ENCODE measurements around the gene CHCHD6. TPM values are rescaled to one million over a fixed set of nuclear protein-coding genes. Genes with fewer than 3 reads are reported as not detected.
A peak's percentile ranks its signal among the peaks of the same experiment; 100 is the strongest.

The CHCHD6 gene
- total and polyA plus RNA-seq, 5 donors from 2014 or later, result 5.6 to 10.5 (median 8.1) TPM

DNA sequence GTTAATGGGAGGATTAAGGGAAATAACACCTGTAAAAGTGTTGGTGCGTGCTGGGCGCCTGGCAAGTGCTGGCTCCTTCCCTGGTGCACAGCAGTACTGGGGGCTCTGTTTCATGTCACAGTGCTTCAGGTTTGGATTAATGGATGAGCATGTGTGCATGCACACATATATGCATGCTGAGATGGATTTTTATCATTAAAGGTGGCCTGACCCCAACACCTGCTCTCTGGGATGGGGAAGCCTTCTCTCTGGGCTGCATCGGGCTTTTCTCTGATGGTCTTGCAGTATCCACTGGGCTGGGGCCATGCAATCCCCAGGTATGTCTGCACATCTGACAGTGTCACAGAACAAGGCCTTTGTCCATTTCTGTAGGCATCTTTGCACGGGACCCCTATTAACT is 151.3 kb downstream of the CHCHD6 start:
- Histone ChIP-seq H3K36me3 (ENCODE audit: control insufficient read depth, insufficient read depth, low read length) (no peaks in the 10 kb centered on the region), H3K4me3 (ENCODE audit: low read depth, low read length) (no peak overlapping the region), H3K4me1 (ENCODE audit: control insufficient read depth, insufficient read depth, low read length, poor library complexity, severe bottlenecking) (no peaks in the 10 kb centered on the region), H3K27ac (ENCODE audit: insufficient read depth, low read length, poor library complexity, severe bottlenecking) (no peak overlapping the region), H3K9me3 (ENCODE audit: control insufficient read depth in 2 of 2, low read length in 2 of 2) (no peaks in the 10 kb centered on the region), H3K27me3 (ENCODE audit: control insufficient read depth, insufficient read depth, low read length) (no peaks in the 10 kb centered on the region)
- Mint-ChIP-seq H3K4me3 (no peak overlapping the region), H3K4me1 (peaks cover 0 to 2% (median 0%) of the 10 kb centered on the region in 4 donors), H3K27me3 (no peaks in the 10 kb centered on the region), H3K36me3 (peaks cover 31% of the 10 kb centered on the region), H3K9me3 (peaks cover 0 to 4% (median 0%) of the 10 kb centered on the region in 7 donors), H3K27ac (peak overlapping the region in 1 of 3 donors; percentile 61)
- no peak for DNase-seq
- no peak for ATAC-seq (ENCODE audit: low read depth in 2 of 2)

DNA sequence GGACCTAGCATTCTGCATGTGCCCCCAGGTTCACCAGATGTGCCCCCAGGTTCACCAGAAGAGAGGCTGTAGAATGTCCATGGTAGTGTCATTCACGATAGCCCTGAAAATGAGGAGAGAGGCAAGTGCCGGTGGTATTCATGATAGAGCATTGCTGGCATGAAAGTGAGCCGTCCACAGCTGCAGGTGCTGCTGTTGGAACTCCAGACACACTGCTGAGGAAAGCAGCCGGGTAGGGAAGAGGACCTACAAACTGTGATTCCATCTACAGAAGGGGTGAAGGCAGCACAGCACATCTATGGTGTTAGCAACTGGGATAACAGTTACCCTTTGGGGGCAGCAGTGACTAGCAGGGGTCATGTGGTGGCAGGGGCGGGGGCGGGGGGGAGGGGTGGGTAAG is 153.9 kb downstream of the CHCHD6 start:
- H3K4me1 Mint-ChIP-seq, result peaks cover 0 to 2% (median 0%) of the 10 kb centered on the region in 4 donors
- peaks cover 27% of the 10 kb centered on the region for H3K36me3 Mint-ChIP-seq

DNA sequence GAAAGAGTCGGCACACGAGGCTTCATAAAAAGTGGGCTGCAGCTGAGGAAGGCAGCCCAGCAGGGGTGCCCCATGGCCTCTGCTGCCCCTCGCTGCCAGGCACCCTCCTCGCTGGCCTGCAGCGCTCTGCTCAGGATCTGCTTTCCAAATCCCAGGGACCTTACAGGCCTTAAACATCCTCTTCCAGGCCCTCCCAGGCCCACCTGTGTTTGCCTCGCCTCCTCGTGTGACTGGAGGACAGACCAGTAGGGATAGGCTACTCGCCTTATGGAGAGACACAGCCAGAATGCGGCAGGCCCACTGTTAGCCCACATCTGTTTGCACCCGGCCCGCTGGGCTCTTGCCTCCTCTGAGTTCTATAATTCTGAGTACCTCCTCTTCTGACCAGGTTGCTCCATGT is 154.4 kb downstream of the CHCHD6 start:
- Histone ChIP-seq H3K4me3 (ENCODE audit: low read depth, low read length) (no peak overlapping the region), H3K9me3 (ENCODE audit: control insufficient read depth in 2 of 2, low read length in 2 of 2) (no peaks in the 10 kb centered on the region), H3K36me3 (ENCODE audit: control insufficient read depth, insufficient read depth, low read length) (no peaks in the 10 kb centered on the region), H3K4me1 (ENCODE audit: control insufficient read depth, insufficient read depth, low read length, poor library complexity, severe bottlenecking) (no peaks in the 10 kb centered on the region), H3K27me3 (ENCODE audit: control insufficient read depth, insufficient read depth, low read length) (no peaks in the 10 kb centered on the region), H3K27ac (ENCODE audit: insufficient read depth, low read length, poor library complexity, severe bottlenecking) (no peak overlapping the region)
- H3K27me3 Mint-ChIP-seq, result no peaks in the 10 kb centered on the region
- peaks cover 0 to 2% (median 0%) of the 10 kb centered on the region in 4 donors for H3K4me1 Mint-ChIP-seq
- H3K9me3 Mint-ChIP-seq, result peaks cover 0 to 5% (median 0%) of the 10 kb centered on the region in 7 donors
- DNase-seq (no peak), ATAC-seq (ENCODE audit: low read depth in 2 of 2) (no peak)
- H3K4me3 Mint-ChIP-seq, result no peak overlapping the region
- H3K36me3 Mint-ChIP-seq, result peaks cover 27% of the 10 kb centered on the region
- H3K27ac Mint-ChIP-seq, result peak overlapping the region in 1 of 3 donors; percentile 25

More for the DNA sequence above, 153.9 kb downstream of the CHCHD6 start:
- H3K27me3 Mint-ChIP-seq, result no peaks in the 10 kb centered on the region
- no peak overlapping the region for H3K4me3 Mint-ChIP-seq
- H3K4me3 ChIP-seq (ENCODE audit: low read depth, low read length), result no peak overlapping the region
- H3K9me3 ChIP-seq (ENCODE audit: control insufficient read depth in 2 of 2, low read length in 2 of 2), result no peaks in the 10 kb centered on the region
- no peak overlapping the region for H3K27ac ChIP-seq (ENCODE audit: insufficient read depth, low read length, poor library complexity, severe bottlenecking)
- H3K4me1 ChIP-seq (ENCODE audit: control insufficient read depth, insufficient read depth, low read length, poor library complexity, severe bottlenecking), result no peaks in the 10 kb centered on the region
- peaks cover 0 to 4% (median 0%) of the 10 kb centered on the region in 7 donors for H3K9me3 Mint-ChIP-seq
- H3K27me3 ChIP-seq (ENCODE audit: control insufficient read depth, insufficient read depth, low read length), result no peaks in the 10 kb centered on the region
- ATAC-seq (ENCODE audit: low read depth in 2 of 2), result no peak
- H3K36me3 ChIP-seq (ENCODE audit: control insufficient read depth, insufficient read depth, low read length), result no peaks in the 10 kb centered on the region
- no peak for DNase-seq
- H3K27ac Mint-ChIP-seq, result no peak overlapping the region

DNA sequence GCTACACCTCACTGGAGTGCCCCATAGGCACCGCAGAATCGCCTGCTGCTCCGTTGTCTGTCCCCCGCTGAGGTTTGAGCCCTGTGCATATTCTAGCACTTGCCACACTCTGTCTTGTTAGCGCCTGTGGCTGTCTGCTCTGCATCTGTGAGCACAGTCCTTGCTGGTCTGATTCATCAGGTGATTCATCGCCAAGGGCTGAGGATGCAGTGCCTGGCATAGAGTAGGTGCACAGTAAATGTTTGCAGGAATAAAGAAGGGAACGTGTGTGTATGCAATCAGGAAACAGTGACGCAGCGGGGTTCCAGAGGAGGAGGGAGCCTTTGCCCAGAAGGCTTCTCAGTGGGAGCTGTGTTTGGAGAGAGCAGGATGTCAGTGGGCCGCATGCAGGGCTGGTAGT is 154.8 kb downstream of the CHCHD6 start:
- no peak for DNase-seq
- Mint-ChIP-seq H3K36me3 (peaks cover 27% of the 10 kb centered on the region), H3K27me3 (no peaks in the 10 kb centered on the region), H3K27ac (peak overlapping the region in 2 of 3 donors; percentile 25 to 87), H3K4me3 (no peak overlapping the region), H3K9me3 (peaks cover 0 to 6% (median 0%) of the 10 kb centered on the region in 7 donors), H3K4me1 (peaks cover 0 to 2% (median 0%) of the 10 kb centered on the region in 4 donors)
- ATAC-seq (ENCODE audit: low read depth in 2 of 2), result no peak
- H3K36me3 ChIP-seq (ENCODE audit: control insufficient read depth, insufficient read depth, low read length), result no peaks in the 10 kb centered on the region
- no peaks in the 10 kb centered on the region for H3K27me3 ChIP-seq (ENCODE audit: control insufficient read depth, insufficient read depth, low read length)
- no peak overlapping the region for H3K4me3 ChIP-seq (ENCODE audit: low read depth, low read length)
- no peaks in the 10 kb centered on the region for H3K4me1 ChIP-seq (ENCODE audit: control insufficient read depth, insufficient read depth, low read length, poor library complexity, severe bottlenecking)
- H3K9me3 ChIP-seq (ENCODE audit: control insufficient read depth in 2 of 2, low read length in 2 of 2), result no peaks in the 10 kb centered on the region
- no peak overlapping the region for H3K27ac ChIP-seq (ENCODE audit: insufficient read depth, low read length, poor library complexity, severe bottlenecking)

DNA sequence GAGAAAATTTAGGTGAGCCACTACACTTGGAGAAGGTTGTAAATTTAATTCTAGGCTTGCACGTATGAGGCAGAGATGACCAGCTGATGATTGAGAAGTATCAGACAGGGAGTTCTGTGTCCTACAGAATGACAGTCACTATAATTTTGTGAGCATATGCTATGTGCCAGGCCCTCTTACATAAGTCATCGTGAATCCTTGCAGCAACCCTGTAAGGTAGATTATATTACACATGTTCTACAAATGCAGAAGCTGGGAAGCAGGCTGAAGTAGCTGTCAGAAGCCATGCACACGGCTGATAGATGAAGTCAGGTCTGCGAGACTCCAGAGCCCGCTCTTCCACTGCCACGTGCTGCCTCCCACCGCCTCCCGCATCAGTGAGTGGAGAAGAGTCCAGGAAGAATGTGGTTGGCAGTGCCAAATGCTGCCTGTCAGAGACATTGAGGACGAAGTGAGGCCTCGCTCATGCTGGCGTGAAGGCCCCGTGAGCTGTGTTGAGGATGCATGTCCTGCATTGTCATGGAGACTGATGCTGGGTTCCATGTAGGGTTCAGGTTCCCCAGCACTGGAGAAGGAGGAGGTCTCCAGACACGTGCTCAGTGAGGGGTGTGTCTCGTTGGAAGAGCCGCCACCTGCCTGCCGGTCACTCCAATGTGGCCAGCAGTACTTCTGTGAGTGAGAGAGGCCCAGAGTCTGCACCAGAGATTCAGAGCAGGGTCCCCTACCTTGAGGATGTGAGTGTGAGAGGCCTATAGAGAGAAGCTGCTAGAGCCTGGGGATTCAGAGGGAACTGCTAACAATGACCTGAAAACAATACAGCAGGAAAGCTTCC is 155.6 kb downstream of the CHCHD6 start:
- H3K4me3 ChIP-seq (ENCODE audit: low read depth, low read length), result no peak overlapping the region
- Mint-ChIP-seq H3K4me1 (peaks cover 0 to 2% (median 0%) of the 10 kb centered on the region in 4 donors), H3K36me3 (peaks cover 27% of the 10 kb centered on the region), H3K27ac (peak overlapping the region in 1 of 3 donors; percentile 25), H3K27me3 (no peaks in the 10 kb centered on the region), H3K9me3 (peaks cover 0 to 6% (median 0%) of the 10 kb centered on the region in 7 donors), H3K4me3 (no peak overlapping the region)
- H3K36me3 ChIP-seq (ENCODE audit: control insufficient read depth, insufficient read depth, low read length), result no peaks in the 10 kb centered on the region
- no peaks in the 10 kb centered on the region for H3K4me1 ChIP-seq (ENCODE audit: control insufficient read depth, insufficient read depth, low read length, poor library complexity, severe bottlenecking)
- ATAC-seq (ENCODE audit: low read depth in 2 of 2), result no peak
- DNase-seq, result no peak
- H3K27me3 ChIP-seq (ENCODE audit: control insufficient read depth, insufficient read depth, low read length), result no peaks in the 10 kb centered on the region
- no peaks in the 10 kb centered on the region for H3K9me3 ChIP-seq (ENCODE audit: control insufficient read depth in 2 of 2, low read length in 2 of 2)
- no peak overlapping the region for H3K27ac ChIP-seq (ENCODE audit: insufficient read depth, low read length, poor library complexity, severe bottlenecking)

DNA sequence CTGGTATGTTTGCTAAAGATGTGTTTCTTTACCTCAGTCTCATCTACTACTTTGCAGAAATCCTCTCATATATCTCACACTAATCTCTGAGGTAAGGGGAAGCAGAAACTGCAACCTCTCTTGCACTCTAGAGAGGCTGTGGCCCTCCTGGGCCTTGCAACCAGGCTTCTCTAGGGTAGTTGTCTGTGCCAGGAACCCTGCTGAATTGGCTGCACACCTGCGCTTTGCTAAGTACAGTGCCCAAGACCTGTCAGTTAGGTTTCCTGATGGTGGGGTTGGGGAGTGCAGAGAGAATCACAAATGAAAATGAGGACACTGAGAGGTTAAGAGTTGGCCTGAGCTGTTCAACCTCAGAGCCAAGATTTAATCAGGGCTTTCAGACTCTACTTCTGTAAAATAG is 161.7 kb downstream of the CHCHD6 start:
- H3K27me3 ChIP-seq (ENCODE audit: control insufficient read depth, insufficient read depth, low read length), result no peaks in the 10 kb centered on the region
- Mint-ChIP-seq H3K27me3 (no peaks in the 10 kb centered on the region), H3K4me3 (no peak overlapping the region), H3K4me1 (peaks cover 0 to 5% (median 2%) of the 10 kb centered on the region in 4 donors), H3K27ac (no peak overlapping the region), H3K36me3 (peaks cover 15% of the 10 kb centered on the region), H3K9me3 (peaks cover 0 to 3% (median 0%) of the 10 kb centered on the region in 7 donors)
- H3K4me3 ChIP-seq (ENCODE audit: low read depth, low read length), result no peak overlapping the region
- H3K9me3 ChIP-seq (ENCODE audit: control insufficient read depth in 2 of 2, low read length in 2 of 2), result no peaks in the 10 kb centered on the region
- no peak for ATAC-seq (ENCODE audit: low read depth in 2 of 2)
- no peaks in the 10 kb centered on the region for H3K4me1 ChIP-seq (ENCODE audit: control insufficient read depth, insufficient read depth, low read length, poor library complexity, severe bottlenecking)
- no peak for DNase-seq
- H3K36me3 ChIP-seq (ENCODE audit: control insufficient read depth, insufficient read depth, low read length), result no peaks in the 10 kb centered on the region
- no peak overlapping the region for H3K27ac ChIP-seq (ENCODE audit: insufficient read depth, low read length, poor library complexity, severe bottlenecking)

DNA sequence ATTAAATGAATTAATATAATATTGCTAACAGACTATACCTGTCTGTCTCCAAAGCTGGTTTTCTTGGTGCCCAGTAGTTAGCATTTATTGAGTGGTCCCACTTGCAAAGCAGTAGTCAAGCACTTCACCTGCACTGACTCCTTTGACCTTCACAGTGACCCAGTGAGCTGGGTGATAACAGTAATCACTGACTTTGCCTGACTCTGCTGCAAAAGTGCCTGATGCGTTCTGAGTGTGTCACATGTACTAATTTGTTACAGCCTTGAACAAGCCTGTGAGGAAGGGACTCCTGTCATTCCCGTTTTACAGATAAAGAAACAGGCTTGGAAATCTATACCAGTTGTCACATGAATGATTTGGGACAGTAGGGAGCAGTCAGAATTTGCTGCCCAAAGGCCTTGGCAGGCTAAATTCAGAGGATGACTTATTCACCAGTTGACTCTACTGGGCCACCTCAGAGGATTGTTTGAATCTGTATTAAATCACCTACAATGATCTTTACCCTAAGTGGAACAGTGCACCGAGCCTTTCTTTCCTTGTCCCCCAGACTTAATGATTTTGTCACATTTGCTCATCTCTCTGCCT is 162.2 kb downstream of the CHCHD6 start:
- peaks cover 0 to 3% (median 0%) of the 10 kb centered on the region in 7 donors for H3K9me3 Mint-ChIP-seq
- peaks cover 0 to 5% (median 2%) of the 10 kb centered on the region in 4 donors for H3K4me1 Mint-ChIP-seq

More for the DNA sequence above, 162.2 kb downstream of the CHCHD6 start:
- H3K27me3 ChIP-seq (ENCODE audit: control insufficient read depth, insufficient read depth, low read length), result no peaks in the 10 kb centered on the region
- no peaks in the 10 kb centered on the region for H3K9me3 ChIP-seq (ENCODE audit: control insufficient read depth in 2 of 2, low read length in 2 of 2)
- no peak overlapping the region for H3K27ac Mint-ChIP-seq
- no peak overlapping the region for H3K4me3 Mint-ChIP-seq
- no peak for DNase-seq
- H3K27ac ChIP-seq (ENCODE audit: insufficient read depth, low read length, poor library complexity, severe bottlenecking), result no peak overlapping the region
- ATAC-seq (ENCODE audit: low read depth in 2 of 2), result no peak
- H3K27me3 Mint-ChIP-seq, result no peaks in the 10 kb centered on the region
- no peaks in the 10 kb centered on the region for H3K36me3 ChIP-seq (ENCODE audit: control insufficient read depth, insufficient read depth, low read length)
- H3K4me3 ChIP-seq (ENCODE audit: low read depth, low read length), result no peak overlapping the region
- peaks cover 17% of the 10 kb centered on the region for H3K36me3 Mint-ChIP-seq
- no peaks in the 10 kb centered on the region for H3K4me1 ChIP-seq (ENCODE audit: control insufficient read depth, insufficient read depth, low read length, poor library complexity, severe bottlenecking)

Data from CD4-positive, CD25-positive, alpha-beta regulatory T cell (primary cell).